Suprapubic skin (tissue), 4 donors: ENCODE results near the gene RNPS1. TPM values are rescaled to one million over a fixed set of nuclear protein-coding genes. Genes with fewer than 3 reads are reported as not detected.

ENCODE experiments used
- DNase-seq, 2 donors: peaks; one replicate each; pipeline ENCODE4 v3.0.0-alpha.2; 2019; ENCODE audit warnings: low spot score in 2 of 2
- H3K27ac ChIP-seq: fragments of 200-600 bp; sonication (generic); one replicate; pipeline ENCODE4 v1.5.1; 2019
- H3K27me3 ChIP-seq: fragments of 200-600 bp; sonication (generic); one replicate; pipeline ENCODE4 v1.5.1; 2019
- H3K36me3 ChIP-seq: fragments of 200-600 bp; sonication (generic); one replicate; pipeline ENCODE4 v1.5.1; 2019
- H3K4me1 ChIP-seq: fragments of 200-600 bp; sonication (generic); one replicate; pipeline ENCODE4 v1.5.1; 2019
- H3K4me3 ChIP-seq: fragments of 200-600 bp; sonication (generic); one replicate; pipeline ENCODE4 v1.5.1; 2019; ENCODE audit warnings: mild to moderate bottlenecking
- H3K9me3 ChIP-seq: fragments of 200-600 bp; sonication (generic); one replicate; pipeline ENCODE4 v1.5.1; 2019
- CTCF ChIP-seq, 2 donors: fragments of 200-600 bp in 1 of 2; fragments of 450-650 bp in 1 of 2; sonication (generic) in 1 of 2; IDR thresholded peaks; one replicate each; pipeline ENCODE4 v1.5.1; 2016 to 2019; ENCODE audit warnings: antibody characterized with exemption in 2 of 2, mild to moderate bottlenecking in 1 of 2, moderate library complexity in 1 of 2
- EP300 ChIP-seq: sonication (generic); formaldehyde crosslinking; IDR thresholded peaks from one replicate; pipeline ENCODE4 v1.6.1; 2017; ENCODE audit warnings: antibody characterized with exemption
- POLR2A ChIP-seq, 2 donors: fragments of 450-650 bp; IDR thresholded peaks; one replicate each; pipeline ENCODE4 v1.6.1; 2017; ENCODE audit warnings: antibody characterized with exemption in 2 of 2, mild to moderate bottlenecking in 2 of 2, moderate library complexity in 2 of 2
- POLR2AphosphoS5 ChIP-seq, 3 donors: sonication (generic); formaldehyde crosslinking; IDR thresholded peaks; one replicate each; pipeline ENCODE4 v1.6.1; 2017; ENCODE audit warnings: antibody characterized with exemption in 3 of 3
- WGBS: methylation state at CpG from one replicate; pipeline ENCODE4 v1.1.5; 2018; 5-methylcytosine and 5-hydroxymethylcytosine counted together
- total RNA-seq, 4 donors: library from RNA; depleted of rRNA; stranded (reverse); fragments of >200 nt; gene quantifications; one replicate each; pipeline ENCODE4 v1.1.0, GENCODE V29; 2016

RNPS1 gene
- total RNA-seq, 4 donors from 2014 or later = 119 to 151 (median 146) TPM

DNA sequence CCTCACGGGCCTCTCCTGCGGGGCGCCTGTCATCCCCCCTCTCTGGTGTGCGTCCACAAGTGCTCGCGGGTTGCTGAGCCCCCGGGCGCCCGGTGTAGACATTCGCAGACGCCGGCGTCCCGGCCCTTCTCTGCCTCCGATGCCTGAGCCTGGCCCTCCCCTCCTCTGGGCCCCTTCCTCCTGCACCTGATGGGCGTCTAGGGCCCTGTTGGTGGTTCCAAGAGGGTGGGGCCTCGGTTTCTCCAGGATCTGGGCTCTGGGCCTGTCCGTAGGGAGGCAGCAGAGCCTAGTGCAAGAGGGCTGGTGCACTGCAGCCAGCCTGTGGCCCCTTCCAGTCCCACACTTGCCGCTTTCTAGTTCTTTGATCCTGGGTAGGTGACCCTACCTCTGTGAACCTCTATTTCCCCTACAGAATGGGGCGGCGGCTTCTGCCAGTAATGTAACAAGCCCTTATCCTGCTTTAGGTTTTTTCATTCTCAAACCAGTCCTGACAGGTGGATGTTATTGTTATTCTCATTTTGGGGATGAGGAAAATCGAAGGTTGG lies 43.9 kb downstream of the RNPS1 start:
- Histone ChIP-seq H3K36me3 (peaks cover 10% of the 10 kb centered on the region), H3K4me3 (peak overlapping the region; percentile 95), H3K27ac (peak overlapping the region; percentile 91), H3K9me3 (no peaks in the 10 kb centered on the region), H3K27me3 (no peaks in the 10 kb centered on the region), H3K4me1 (peaks cover 32% of the 10 kb centered on the region)
- no peak for TF ChIP-seq EP300
- no peak for TF ChIP-seq POLR2A (IDR thresholded peaks at IDR 0.05)
- no peak for TF ChIP-seq CTCF (IDR thresholded peaks at IDR 0.05)
- no peak for TF ChIP-seq POLR2AphosphoS5 (IDR thresholded peaks at IDR 0.05)
- DNase-seq = no peak
- WGBS = 4% methylated on average over 17 of the region's 22 CpGs

GRCh38 chr16:2223221-2223941 lies 44.5 kb downstream of the RNPS1 start, which contains the start of gene E4F1:
E4F1 (plus strand) TSS chr16:2223591; CDS start chr16:2223614, 23 bp downstream.
- WGBS = under 1% methylated on average over 30 of the region's 82 CpGs
- H3K4me3 ChIP-seq = peak within 1 kb of the TSS; percentile 95

DNA sequence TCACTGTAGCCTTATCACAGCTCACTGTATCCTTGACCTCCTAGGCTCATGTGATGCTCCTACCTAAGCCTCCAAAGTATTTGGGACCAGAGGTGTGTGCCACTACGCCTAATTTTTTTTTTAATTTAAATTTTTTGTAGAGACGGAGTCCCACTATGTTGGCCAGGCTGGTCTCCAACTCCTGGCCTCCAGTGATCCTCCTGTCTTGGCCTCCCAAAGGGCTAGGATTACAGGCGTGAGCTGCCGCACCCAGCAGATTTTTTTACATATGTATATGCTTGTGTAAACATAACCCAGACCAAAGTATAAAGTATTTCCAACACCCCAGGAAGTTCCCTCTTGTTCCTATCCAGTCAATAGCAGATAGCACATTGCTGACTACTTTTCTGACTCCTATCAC lies 51.6 kb downstream of the RNPS1 start:
- DNase-seq = no peak
- no peak overlapping the region for H3K27ac ChIP-seq
- TF ChIP-seq POLR2AphosphoS5 (IDR thresholded peaks at IDR 0.05) (no peak), CTCF (IDR thresholded peaks at IDR 0.05) (no peak), EP300 (no peak), POLR2A (IDR thresholded peaks at IDR 0.05) (no peak)
- no peaks in the 10 kb centered on the region for H3K9me3 ChIP-seq
- WGBS = 94% methylated on average over 4 of the region's 4 CpGs
- H3K36me3 ChIP-seq = no peaks in the 10 kb centered on the region
- no peaks in the 10 kb centered on the region for H3K27me3 ChIP-seq
- H3K4me1 ChIP-seq = peaks cover 36% of the 10 kb centered on the region
- no peak overlapping the region for H3K4me3 ChIP-seq

More at GRCh38 chr16:2223221-2223941, 44.5 kb downstream of the RNPS1 start, which contains the start of gene E4F1:
- peaks cover 31% of the 10 kb centered on the region for H3K4me1 ChIP-seq
- H3K36me3 ChIP-seq = peaks cover 3% of the 10 kb centered on the region
- no peaks in the 10 kb centered on the region for H3K9me3 ChIP-seq
- peak within 1 kb of the TSS; percentile 91 for H3K27ac ChIP-seq
- TF ChIP-seq EP300 (no peak), POLR2AphosphoS5 (IDR thresholded peaks at IDR 0.05) (peak; percentile 91 to 99 (median 92)), CTCF (IDR thresholded peaks at IDR 0.05) (no peak), POLR2A (IDR thresholded peaks at IDR 0.05) (peak; percentile 76 to 80)
- DNase-seq = peak; percentile 100
- H3K27me3 ChIP-seq = no peaks in the 10 kb centered on the region

- no peaks in the 10 kb centered on the region for H3K27me3 ChIP-seq
- H3K27ac ChIP-seq = peak within 1 kb of the TSS; percentile 84
- no peak for DNase-seq
- peaks cover 36% of the 10 kb centered on the region for H3K4me1 ChIP-seq
- peak within 1 kb of the TSS; percentile 90 for H3K4me3 ChIP-seq
- no CpG with 5 or more reads among the region's 48 CpGs for WGBS
- H3K9me3 ChIP-seq = no peaks in the 10 kb centered on the region
- TF ChIP-seq POLR2AphosphoS5 (IDR thresholded peaks at IDR 0.05) (no peak), EP300 (no peak), POLR2A (IDR thresholded peaks at IDR 0.05) (peak in 1 of 2 donors; percentile 10), CTCF (IDR thresholded peaks at IDR 0.05) (no peak)
- H3K36me3 ChIP-seq = peaks cover 6% of the 10 kb centered on the region
Measured at GRCh38 chr16:2214719-2214968, 53.3 kb downstream of the RNPS1 start, which contains the start of gene PGP. PGP (minus strand) TSS chr16:2214840; CDS start chr16:2214777, 63 bp downstream.
